ENCODE results near the gene RAMP1. TPM values are rescaled to one million over a fixed set of nuclear protein-coding genes. Genes with fewer than 3 reads are reported as not detected.
A peak's percentile ranks its signal among the peaks of the same experiment; 100 is the strongest.

Gene RAMP1
- total and polyA plus RNA-seq, 2 experiments from 2014 or later: 134 to 329 TPM

DNA sequence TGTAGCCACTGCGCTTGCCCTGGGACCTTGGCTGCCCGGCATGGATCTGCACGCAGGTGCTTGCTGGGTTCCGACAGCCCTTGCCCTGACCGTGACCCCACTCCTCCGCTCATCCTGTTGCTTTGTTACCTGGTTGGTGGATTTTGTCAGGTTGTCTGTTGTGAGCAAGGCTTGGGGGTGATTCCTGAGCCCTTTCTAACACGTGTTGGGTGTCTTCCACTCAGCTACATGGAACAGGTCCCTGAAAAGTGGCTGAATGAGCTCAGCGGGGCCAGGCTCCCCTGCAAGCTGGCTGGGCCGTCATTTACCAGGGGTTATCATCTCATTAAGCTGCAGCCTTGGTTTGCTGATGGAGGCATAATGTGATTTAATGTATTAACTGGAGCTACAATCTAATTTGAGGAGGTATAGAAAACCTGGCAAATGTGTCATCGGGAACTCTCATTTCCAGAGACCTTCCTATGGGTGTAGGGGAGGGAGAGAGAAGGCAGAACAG lies 24.6 kb downstream of the RAMP1 start:
- TF ChIP-seq EZH2 (IDR thresholded peaks at IDR 0.05; ENCODE audit: borderline replicate concordance) (no peak), EZH2phosphoT487 (IDR thresholded peaks at IDR 0.05; ENCODE audit: low read depth, severe bottlenecking, unreplicated experiment) (no peak)
- TF ChIP-seq, protein P1, sequence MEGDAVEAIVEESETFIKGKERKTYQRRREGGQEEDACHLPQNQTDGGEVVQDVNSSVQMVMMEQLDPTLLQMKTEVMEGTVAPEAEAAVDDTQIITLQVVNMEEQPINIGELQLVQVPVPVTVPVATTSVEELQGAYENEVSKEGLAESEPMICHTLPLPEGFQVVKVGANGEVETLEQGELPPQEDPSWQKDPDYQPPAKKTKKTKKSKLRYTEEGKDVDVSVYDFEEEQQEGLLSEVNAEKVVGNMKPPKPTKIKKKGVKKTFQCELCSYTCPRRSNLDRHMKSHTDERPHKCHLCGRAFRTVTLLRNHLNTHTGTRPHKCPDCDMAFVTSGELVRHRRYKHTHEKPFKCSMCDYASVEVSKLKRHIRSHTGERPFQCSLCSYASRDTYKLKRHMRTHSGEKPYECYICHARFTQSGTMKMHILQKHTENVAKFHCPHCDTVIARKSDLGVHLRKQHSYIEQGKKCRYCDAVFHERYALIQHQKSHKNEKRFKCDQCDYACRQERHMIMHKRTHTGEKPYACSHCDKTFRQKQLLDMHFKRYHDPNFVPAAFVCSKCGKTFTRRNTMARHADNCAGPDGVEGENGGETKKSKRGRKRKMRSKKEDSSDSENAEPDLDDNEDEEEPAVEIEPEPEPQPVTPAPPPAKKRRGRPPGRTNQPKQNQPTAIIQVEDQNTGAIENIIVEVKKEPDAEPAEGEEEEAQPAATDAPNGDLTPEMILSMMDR (IDR thresholded peaks at IDR 0.05; ENCODE audit: poor library complexity): no peak

DNA sequence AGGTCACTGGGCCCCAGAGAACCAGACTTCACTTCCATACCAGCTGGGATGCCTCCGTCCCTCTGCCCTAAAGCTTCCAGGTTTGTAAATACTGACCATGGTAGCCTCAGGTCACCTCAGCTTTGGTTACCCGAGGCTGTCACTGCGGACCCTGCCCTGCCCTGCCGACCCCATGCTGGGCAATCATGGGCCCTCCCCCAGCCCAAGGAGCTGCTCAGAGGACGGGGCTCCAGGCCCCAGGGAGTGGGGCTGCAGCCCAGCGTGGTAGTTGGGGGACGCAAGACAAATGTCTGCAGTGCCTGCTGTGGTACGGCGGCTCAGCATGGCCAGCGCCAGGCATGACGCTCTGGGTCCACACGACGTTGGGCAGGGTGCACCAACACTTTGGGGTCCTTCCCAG lies 25.3 kb downstream of the RAMP1 start:
- TF ChIP-seq, protein P1 (IDR thresholded peaks at IDR 0.05; ENCODE audit: poor library complexity): no peak
- no peak for TF ChIP-seq EZH2phosphoT487 (IDR thresholded peaks at IDR 0.05; ENCODE audit: low read depth, severe bottlenecking, unreplicated experiment)
- TF ChIP-seq EZH2 (IDR thresholded peaks at IDR 0.05; ENCODE audit: borderline replicate concordance): no peak
- no peak overlapping the region for H3K27ac ChIP-seq

More for the DNA sequence above, 24.6 kb downstream of the RAMP1 start:
- H3K36me3 ChIP-seq (replicated peaks; ENCODE audit: insufficient read depth, low read depth): no peaks in the 10 kb centered on the region
- H2AFZ ChIP-seq: no peak overlapping the region
- H3K9me2 ChIP-seq (replicated peaks; ENCODE audit: insufficient read depth): no peaks in the 10 kb centered on the region
- no peaks in the 10 kb centered on the region for H3K9me3 ChIP-seq (ENCODE audit: low read depth)
- no peak overlapping the region for H3K4me3 ChIP-seq
- no peaks in the 10 kb centered on the region for H3K27me3 ChIP-seq
- H3K4me2 ChIP-seq: no peak overlapping the region
- no peak overlapping the region for H3K27ac ChIP-seq
- 90% methylated on average over 10 of the region's 10 CpGs for WGBS (ENCODE audit: low lambda C conversion rate, missing lambda C conversion rate)
- peaks cover 10% of the 10 kb centered on the region for H3K4me1 ChIP-seq (ENCODE audit: insufficient read depth)
- H4K20me1 ChIP-seq (ENCODE audit: insufficient read depth, poor library complexity, severe bottlenecking): no peaks in the 10 kb centered on the region
- H3K79me2 ChIP-seq: no peaks in the 10 kb centered on the region
- no peak for DNase-seq (ENCODE audit: low spot score)

DNA sequence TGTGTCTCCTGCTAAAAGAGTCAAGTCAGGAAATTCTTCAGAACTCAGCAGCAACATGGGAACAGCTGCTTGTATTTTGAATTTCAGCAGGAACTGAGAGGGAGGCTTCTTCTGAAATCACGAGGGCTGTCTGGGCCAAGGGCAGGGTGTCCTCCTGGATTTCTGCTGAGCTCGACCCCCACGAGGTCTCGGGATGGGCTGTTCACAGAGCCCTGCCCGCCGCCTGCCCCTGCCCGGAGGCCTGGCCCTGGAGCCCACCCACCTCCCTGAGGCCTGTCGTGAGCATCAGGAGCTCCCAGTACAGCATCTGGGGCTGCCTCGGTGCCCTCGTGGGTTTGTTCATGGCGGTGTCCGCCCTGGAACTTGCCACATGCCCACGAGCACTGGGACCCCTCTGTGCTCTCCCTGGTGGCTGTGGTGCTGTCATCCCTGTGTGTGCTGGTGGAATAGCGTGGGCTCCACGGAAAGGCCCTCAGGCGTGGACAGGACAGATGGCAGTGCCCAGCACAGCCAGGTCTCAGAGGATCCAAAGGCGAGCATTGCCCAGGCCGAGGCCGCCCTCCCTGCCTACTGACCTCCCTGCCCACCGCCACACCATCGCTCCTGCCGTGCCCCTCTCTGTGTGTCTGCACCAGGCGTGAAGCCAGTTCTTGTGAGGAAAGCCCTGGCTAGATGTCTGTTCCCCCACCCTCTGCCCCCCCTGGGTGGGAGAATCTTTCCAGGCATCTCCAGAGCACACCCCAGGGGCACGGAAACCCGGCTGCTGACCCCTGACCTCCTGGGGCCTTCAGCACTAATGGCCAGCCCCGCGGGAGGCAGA lies 25.9 kb downstream of the RAMP1 start:
- H3K36me3 ChIP-seq (replicated peaks; ENCODE audit: insufficient read depth, low read depth): no peaks in the 10 kb centered on the region
- H3K4me3 ChIP-seq: no peak overlapping the region
- peak; percentile 2 for DNase-seq (ENCODE audit: low spot score)

More for the DNA sequence above, 25.3 kb downstream of the RAMP1 start:
- Histone ChIP-seq H3K4me2 (no peak overlapping the region), H3K4me3 (no peak overlapping the region), H2AFZ (no peak overlapping the region), H3K27me3 (no peaks in the 10 kb centered on the region), H3K9me2 (replicated peaks; ENCODE audit: insufficient read depth) (no peaks in the 10 kb centered on the region), H3K4me1 (ENCODE audit: insufficient read depth) (peaks cover 10% of the 10 kb centered on the region), H3K79me2 (no peaks in the 10 kb centered on the region), H4K20me1 (ENCODE audit: insufficient read depth, poor library complexity, severe bottlenecking) (no peaks in the 10 kb centered on the region), H3K9me3 (ENCODE audit: low read depth) (no peaks in the 10 kb centered on the region), H3K36me3 (replicated peaks; ENCODE audit: insufficient read depth, low read depth) (no peaks in the 10 kb centered on the region)
- DNase-seq (ENCODE audit: low spot score): no peak
- WGBS (ENCODE audit: low lambda C conversion rate, missing lambda C conversion rate): 91% methylated on average over 13 of the region's 13 CpGs

More for the DNA sequence above, 25.9 kb downstream of the RAMP1 start:
- no peaks in the 10 kb centered on the region for H3K9me2 ChIP-seq (replicated peaks; ENCODE audit: insufficient read depth)
- no peak overlapping the region for H3K27ac ChIP-seq
- no peaks in the 10 kb centered on the region for H3K9me3 ChIP-seq (ENCODE audit: low read depth)
- TF ChIP-seq EZH2 (IDR thresholded peaks at IDR 0.05; ENCODE audit: borderline replicate concordance) (no peak), EZH2phosphoT487 (IDR thresholded peaks at IDR 0.05; ENCODE audit: low read depth, severe bottlenecking, unreplicated experiment) (no peak)
- TF ChIP-seq, protein P1 (IDR thresholded peaks at IDR 0.05; ENCODE audit: poor library complexity): no peak
- 85% methylated on average over 27 of the region's 27 CpGs for WGBS (ENCODE audit: low lambda C conversion rate, missing lambda C conversion rate)
- H4K20me1 ChIP-seq (ENCODE audit: insufficient read depth, poor library complexity, severe bottlenecking): no peaks in the 10 kb centered on the region
- H3K4me2 ChIP-seq: no peak overlapping the region
- no peak overlapping the region for H2AFZ ChIP-seq
- H3K27me3 ChIP-seq: no peaks in the 10 kb centered on the region
- no peaks in the 10 kb centered on the region for H3K79me2 ChIP-seq
- H3K4me1 ChIP-seq (ENCODE audit: insufficient read depth): peaks cover 10% of the 10 kb centered on the region

Data from hepatocyte (in vitro differentiated cells).